Adrenal gland (tissue), 12 donors: ENCODE measurements around the gene EHD3. TPM values are rescaled to one million over a fixed set of nuclear protein-coding genes. Genes with fewer than 3 reads are reported as not detected.
"Not testable (repeated sequence)": the region's sequence is repeated elsewhere in the genome, so short reads cannot be mapped to it uniquely, and the experiment has no call there.

Source experiments
- DNase-seq, 7 donors: peaks; one replicate each; pipeline ENCODE4 v3.0.0-alpha.2; 2019 to 2020
- H3K27ac ChIP-seq, 5 donors: fragments of 200-600 bp; sonication (generic) in 4 of 5; 1 replicate in 3 of 5; 2 replicates in 2 of 5; pipeline versions ENCODE4 v1.5.1 to v1.8.0; 2016 to 2020; ENCODE audit warnings: mild to moderate bottlenecking in 1 of 5
- H3K27me3 ChIP-seq: fragments of 200-600 bp; 2 replicates; pipeline ENCODE4 v1.8.0; 2021
- H3K36me3 ChIP-seq, 2 donors: fragments of 200-600 bp; replicated peaks in 1 of 2; 1 replicate in 1 of 2; 2 replicates in 1 of 2; pipeline versions ENCODE4 v1.5.1 to v1.8.0; 2018 to 2022
- H3K4me1 ChIP-seq, 2 donors: fragments of 200-600 bp; replicated peaks in 1 of 2; 1 replicate in 1 of 2; 2 replicates in 1 of 2; pipeline versions ENCODE4 v1.5.1 to v1.8.0; 2018 to 2021
- H3K4me3 ChIP-seq, 4 donors: fragments of 200-600 bp; sonication (generic) in 3 of 4; one replicate each; pipeline ENCODE4 v1.5.1; 2016 to 2018
- H3K9me3 ChIP-seq, 3 donors: fragments of 200-600 bp; sonication (generic) in 1 of 3; replicated peaks in 1 of 3; 1 replicate in 2 of 3; 2 replicates in 1 of 3; pipeline versions ENCODE4 v1.5.1 to v1.8.0; 2016 to 2021
- POLR2A ChIP-seq, 2 donors: fragments of 450-650 bp; IDR thresholded peaks; one replicate each; pipeline ENCODE4 v1.6.1; 2017; ENCODE audit warnings: antibody characterized with exemption in 2 of 2, mild to moderate bottlenecking in 2 of 2, moderate library complexity in 1 of 2
- WGBS, 4 donors: extraction: QIAGEN DNeasy Blood & Tissue Kit in 2 of 4; methylation state at CpG; one replicate each; pipeline versions ENCODE4 v1.1.5 to v1.1.7; 2013 to 2017; 5-methylcytosine and 5-hydroxymethylcytosine counted together
- intact Hi-C, 2 donors: fragments of 100-400 bp; cut with DNase I; formaldehyde crosslinking; loops; one replicate each; pipeline versions ENCODE4 v1.14.1 to v1.15.0; 2022 to 2023
- polyA plus RNA-seq, 3 donors: library from polyadenylated mRNA; stranded (reverse); fragments of 200-250 nt in 2 of 3; fragments of 350-450 nt in 1 of 3; fragmentation: Illumina TruSeq in 1 of 3; extraction: RNeasy Lipid Tissue Mini Kit (QIAGEN cat#74804) in 1 of 3; gene quantifications; one replicate each; pipeline ENCODE4 v1.2.3, GENCODE V29; 2013 to 2014
- total RNA-seq, 9 donors: library from RNA; depleted of rRNA in 4 of 9; stranded (reverse); fragments of >200 nt in 4 of 9; fragments of 120-200 nt in 1 of 9; fragmentation: NEBNext Ultra II Directional in 1 of 9; extraction: Animal tissue kit (Norgen Biotek cat#: 25700) in 1 of 9; gene quantifications; one replicate each; pipeline versions ENCODE4 v1.1.0 to v1.2.4, GENCODE V29; 2013 to 2023
- TF ChIP-seq, protein P1 (sequence below), 6 experiments: fragments of 450-650 bp in 4 of 6; fragments of 200-600 bp in 2 of 6; sonication (generic) in 1 of 6; IDR thresholded peaks; 1 replicate in 5 of 6; 2 replicates in 1 of 6; pipeline versions ENCODE4 v1.5.1 to v1.8.0; 2016 to 2021; ENCODE audit warnings: antibody characterized with exemption in 6 of 6, mild to moderate bottlenecking in 2 of 6, moderate library complexity in 1 of 6
- donor health status: healthy with polysubstance abuse.
- donor health status: Bipolar disorder and iron deficiency.
- donor health status: DM: yes; HTN: yes; CAD: no.
- donor health status: DM: no; HTN: no; CAD: no.
- donor health status: DM: no; HTN: no; CAD: no.
- donor health status: DM: yes; HTN: yes; CAD: no.

Gene EHD3
- total and polyA plus RNA-seq, 12 donors = 4.6 to 51.9 (median 22.3) TPM

- peaks cover 0 to 8% of the 10 kb centered on the region in 2 donors for H3K4me1 ChIP-seq
- TF ChIP-seq POLR2A (IDR thresholded peaks at IDR 0.05) = no peak
- TF ChIP-seq, protein P1, sequence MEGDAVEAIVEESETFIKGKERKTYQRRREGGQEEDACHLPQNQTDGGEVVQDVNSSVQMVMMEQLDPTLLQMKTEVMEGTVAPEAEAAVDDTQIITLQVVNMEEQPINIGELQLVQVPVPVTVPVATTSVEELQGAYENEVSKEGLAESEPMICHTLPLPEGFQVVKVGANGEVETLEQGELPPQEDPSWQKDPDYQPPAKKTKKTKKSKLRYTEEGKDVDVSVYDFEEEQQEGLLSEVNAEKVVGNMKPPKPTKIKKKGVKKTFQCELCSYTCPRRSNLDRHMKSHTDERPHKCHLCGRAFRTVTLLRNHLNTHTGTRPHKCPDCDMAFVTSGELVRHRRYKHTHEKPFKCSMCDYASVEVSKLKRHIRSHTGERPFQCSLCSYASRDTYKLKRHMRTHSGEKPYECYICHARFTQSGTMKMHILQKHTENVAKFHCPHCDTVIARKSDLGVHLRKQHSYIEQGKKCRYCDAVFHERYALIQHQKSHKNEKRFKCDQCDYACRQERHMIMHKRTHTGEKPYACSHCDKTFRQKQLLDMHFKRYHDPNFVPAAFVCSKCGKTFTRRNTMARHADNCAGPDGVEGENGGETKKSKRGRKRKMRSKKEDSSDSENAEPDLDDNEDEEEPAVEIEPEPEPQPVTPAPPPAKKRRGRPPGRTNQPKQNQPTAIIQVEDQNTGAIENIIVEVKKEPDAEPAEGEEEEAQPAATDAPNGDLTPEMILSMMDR (IDR thresholded peaks at IDR 0.05) = no peak
- intact Hi-C loops = no loop called here
- DNase-seq = peak in 3 of 7 donors; percentile 16 to 61 (median 34)
- no peaks in the 10 kb centered on the region for H3K9me3 ChIP-seq
- H3K27me3 ChIP-seq = no peaks in the 10 kb centered on the region
- 56 to 66% (median 64%) methylated on average over 5 of the region's 5 CpGs for WGBS, 4 donors
- H3K36me3 ChIP-seq = no peaks in the 10 kb centered on the region
- peak overlapping the region in 1 of 5 donors; percentile 64 for H3K27ac ChIP-seq
- H3K4me3 ChIP-seq = no peak overlapping the region
Observed at GRCh38 chr2:31274401-31275075, 40.6 kb downstream of the EHD3 start.

DNA sequence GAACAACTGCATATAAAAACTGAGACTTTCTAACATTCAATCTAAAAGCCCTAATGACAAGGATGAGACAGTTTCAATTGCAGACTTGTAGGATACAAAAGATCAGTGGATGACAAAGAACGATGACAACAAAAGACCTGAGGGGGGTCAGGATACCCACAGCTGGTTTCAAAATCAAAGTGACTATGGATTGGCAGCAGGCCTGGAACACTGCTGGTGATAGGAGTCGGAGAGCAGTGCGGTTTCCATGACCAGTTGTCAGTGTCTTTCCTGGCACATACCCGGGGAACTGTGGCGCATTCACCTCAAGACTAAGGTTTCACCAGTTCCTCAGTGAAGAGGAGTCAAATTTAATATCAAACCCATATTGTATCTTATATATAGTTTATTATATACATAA, 42.0 kb downstream of the EHD3 start:
- Histone ChIP-seq H3K36me3 (no peaks in the 10 kb centered on the region), H3K4me1 (peaks cover 0 to 8% of the 10 kb centered on the region in 2 donors), H3K27me3 (no peaks in the 10 kb centered on the region), H3K27ac (peak overlapping the region in 1 of 5 donors; percentile 26), H3K4me3 (no peak overlapping the region), H3K9me3 (no peaks in the 10 kb centered on the region)
- DNase-seq = peak in 6 of 7 donors; percentile 18 to 65 (median 38)
- intact Hi-C loops = no loop called here
- WGBS, 4 donors = 50 to 80% (median 73%) methylated on average over 5 of the region's 5 CpGs
- TF ChIP-seq POLR2A (IDR thresholded peaks at IDR 0.05) = no peak
- TF ChIP-seq, protein P1 (IDR thresholded peaks at IDR 0.05) = no peak

DNA sequence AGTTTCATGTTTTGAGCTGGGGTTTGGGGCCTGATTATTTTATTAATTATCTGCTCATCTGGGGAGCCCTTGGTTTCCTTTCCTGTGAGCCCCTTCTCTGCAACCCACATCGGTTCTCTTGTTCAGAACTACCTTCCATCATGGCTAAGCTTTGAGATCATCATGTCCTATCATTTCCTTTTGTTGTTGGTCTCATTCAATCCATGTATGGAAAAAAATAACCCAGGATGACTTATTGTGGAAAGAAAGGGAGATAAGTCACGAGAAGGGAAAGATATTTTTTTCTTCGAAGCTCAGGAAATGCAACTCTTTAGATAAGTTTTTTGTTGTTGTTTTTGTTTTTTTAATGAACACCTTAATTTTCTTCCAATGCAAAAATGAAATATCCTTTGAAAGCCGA, 43.7 kb downstream of the EHD3 start:
- Histone ChIP-seq H3K4me3 (no peak overlapping the region), H3K36me3 (no peaks in the 10 kb centered on the region), H3K4me1 (peaks cover 0 to 8% of the 10 kb centered on the region in 2 donors), H3K27ac (peak overlapping the region in 1 of 5 donors; percentile 26), H3K9me3 (no peaks in the 10 kb centered on the region), H3K27me3 (no peaks in the 10 kb centered on the region)
- intact Hi-C loops = no loop called here
- TF ChIP-seq, protein P1 (IDR thresholded peaks at IDR 0.05) = no peak
- TF ChIP-seq POLR2A (IDR thresholded peaks at IDR 0.05) = no peak
- 51 to 66% (median 61%) methylated on average over 4 of the region's 4 CpGs for WGBS, 4 donors
- DNase-seq = no peak

GRCh38 chr2:31282634-31283033, 48.7 kb downstream of the EHD3 start:
- WGBS, 4 donors = 48 to 72% (median 64%) methylated on average over 2 of the region's 2 CpGs
- Histone ChIP-seq H3K4me1 (no peaks in the 10 kb centered on the region), H3K4me3 (no peak overlapping the region), H3K36me3 (no peaks in the 10 kb centered on the region), H3K9me3 (no peaks in the 10 kb centered on the region), H3K27me3 (no peaks in the 10 kb centered on the region), H3K27ac (no peak overlapping the region)
- intact Hi-C loops = no loop called here
- TF ChIP-seq, protein P1 (IDR thresholded peaks at IDR 0.05) = no peak
- TF ChIP-seq POLR2A (IDR thresholded peaks at IDR 0.05) = no peak
- DNase-seq = no peak

DNA sequence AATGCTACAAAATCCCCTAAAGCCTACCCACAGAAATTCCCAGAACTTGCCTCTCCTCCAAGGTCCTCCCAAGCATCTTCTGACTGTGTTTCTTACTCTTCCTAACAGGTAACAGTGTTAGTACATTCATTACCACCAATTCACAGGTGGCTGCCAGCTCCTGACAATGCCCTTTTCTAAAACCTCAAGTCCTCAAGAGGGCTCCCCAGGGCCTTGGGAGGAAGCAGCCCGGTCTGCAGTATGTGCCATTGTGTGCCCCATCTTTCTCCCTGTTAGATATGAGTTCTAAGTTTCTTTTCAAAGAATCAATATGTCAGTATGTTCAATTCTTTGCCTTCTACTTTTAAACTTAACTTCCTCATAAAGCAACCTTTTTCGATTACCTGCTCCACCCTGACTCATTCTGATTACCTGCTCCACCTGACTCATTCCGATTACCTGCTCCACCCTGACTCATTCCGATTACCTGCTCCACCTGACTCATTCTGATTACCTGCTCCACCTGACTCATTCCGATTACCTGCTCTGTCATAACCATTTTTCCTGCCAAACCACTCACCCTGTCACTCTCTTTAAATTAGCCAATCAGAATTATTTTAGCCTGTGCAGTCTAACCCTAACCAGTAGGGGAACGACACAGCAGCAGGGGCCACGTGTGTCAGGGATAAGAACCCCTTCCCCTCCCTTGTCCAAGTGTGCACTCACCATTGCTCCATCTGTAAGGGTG, 49.4 kb downstream of the EHD3 start:
- H3K9me3 ChIP-seq, H3K36me3 ChIP-seq, intact Hi-C loops, H3K4me3 ChIP-seq, DNase-seq, H3K4me1 ChIP-seq, H3K27ac ChIP-seq, H3K27me3 ChIP-seq: not testable (repeated sequence)
- WGBS, 4 donors = 83 to 91% (median 88%) methylated on average over 7 of the region's 7 CpGs
